ENCODE measurements around the gene KCND1.

- no peak for TF ChIP-seq CTCF (IDR thresholded peaks at IDR 0.05)
- TF ChIP-seq POLR2A (IDR thresholded peaks at IDR 0.05): no peak
- no peak for TF ChIP-seq EP300 (IDR thresholded peaks at IDR 0.05)
Measured at GRCh38 chrX:48975041-48975440, 3.4 kb upstream of the KCND1 start.
